ENCODE measurements around the gene CCDC134. TPM values are rescaled to one million over a fixed set of nuclear protein-coding genes. Genes with fewer than 3 reads are reported as not detected.
A peak's percentile ranks its signal among the peaks of the same experiment; 100 is the strongest.

The CCDC134 gene
- total and polyA plus RNA-seq, 9 donors, result 1.3 to 13.3 (median 8.7) TPM

DNA sequence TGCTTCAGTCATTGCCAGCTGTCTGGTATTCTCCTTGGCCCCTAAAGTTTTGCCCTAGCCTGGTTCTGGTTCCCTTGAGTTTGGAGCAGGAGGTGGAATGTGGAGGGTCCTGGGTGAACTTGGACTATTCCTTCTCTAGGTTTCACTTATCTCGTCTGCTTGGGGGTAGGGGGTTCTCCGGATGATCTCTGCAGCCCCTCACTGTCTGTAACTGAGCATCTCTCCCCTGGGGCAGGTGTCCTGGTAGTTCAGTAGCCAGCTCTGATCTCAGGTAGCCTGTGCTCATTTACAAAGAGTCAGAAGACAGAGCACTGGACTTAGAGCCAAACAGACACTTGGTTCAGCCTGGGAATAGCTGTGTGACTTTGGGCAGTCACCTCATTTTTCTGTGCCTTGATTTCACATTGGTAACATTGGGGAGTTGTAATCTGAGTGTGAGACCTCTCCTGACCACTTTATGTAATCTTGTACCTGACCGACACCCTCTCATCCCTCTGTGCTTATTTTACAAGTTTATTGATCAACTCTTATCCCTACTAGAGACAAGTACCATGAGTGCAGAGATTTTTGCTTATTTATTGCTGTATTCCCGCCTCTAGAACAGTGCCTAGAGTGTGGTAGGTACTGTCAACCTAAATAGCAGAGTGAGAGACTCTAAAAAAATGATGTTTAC, 804 bp downstream of the CCDC134 start:
- H3K36me3 ChIP-seq, result no peaks in the 10 kb centered on the region
- H3K4me1 ChIP-seq (ENCODE audit: insufficient read depth), result no peaks in the 10 kb centered on the region
- no peak for DNase-seq
- no peaks in the 10 kb centered on the region for H3K27me3 ChIP-seq
- H3K4me3 ChIP-seq, result peak overlapping the region; percentile 90
- WGBS, 3 donors, result 36 to 43% (median 39%) methylated on average over 4 of the region's 4 CpGs
- TF ChIP-seq, protein P1, sequence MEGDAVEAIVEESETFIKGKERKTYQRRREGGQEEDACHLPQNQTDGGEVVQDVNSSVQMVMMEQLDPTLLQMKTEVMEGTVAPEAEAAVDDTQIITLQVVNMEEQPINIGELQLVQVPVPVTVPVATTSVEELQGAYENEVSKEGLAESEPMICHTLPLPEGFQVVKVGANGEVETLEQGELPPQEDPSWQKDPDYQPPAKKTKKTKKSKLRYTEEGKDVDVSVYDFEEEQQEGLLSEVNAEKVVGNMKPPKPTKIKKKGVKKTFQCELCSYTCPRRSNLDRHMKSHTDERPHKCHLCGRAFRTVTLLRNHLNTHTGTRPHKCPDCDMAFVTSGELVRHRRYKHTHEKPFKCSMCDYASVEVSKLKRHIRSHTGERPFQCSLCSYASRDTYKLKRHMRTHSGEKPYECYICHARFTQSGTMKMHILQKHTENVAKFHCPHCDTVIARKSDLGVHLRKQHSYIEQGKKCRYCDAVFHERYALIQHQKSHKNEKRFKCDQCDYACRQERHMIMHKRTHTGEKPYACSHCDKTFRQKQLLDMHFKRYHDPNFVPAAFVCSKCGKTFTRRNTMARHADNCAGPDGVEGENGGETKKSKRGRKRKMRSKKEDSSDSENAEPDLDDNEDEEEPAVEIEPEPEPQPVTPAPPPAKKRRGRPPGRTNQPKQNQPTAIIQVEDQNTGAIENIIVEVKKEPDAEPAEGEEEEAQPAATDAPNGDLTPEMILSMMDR (IDR thresholded peaks at IDR 0.05), result no peak
- TF ChIP-seq EP300 (IDR thresholded peaks at IDR 0.05) (no peak), POLR2A (IDR thresholded peaks at IDR 0.05) (no peak)
- H3K9me3 ChIP-seq, result no peaks in the 10 kb centered on the region
- intact Hi-C loops (cut with DNase I), result no loop called here
- no peak overlapping the region for H3K27ac ChIP-seq

DNA sequence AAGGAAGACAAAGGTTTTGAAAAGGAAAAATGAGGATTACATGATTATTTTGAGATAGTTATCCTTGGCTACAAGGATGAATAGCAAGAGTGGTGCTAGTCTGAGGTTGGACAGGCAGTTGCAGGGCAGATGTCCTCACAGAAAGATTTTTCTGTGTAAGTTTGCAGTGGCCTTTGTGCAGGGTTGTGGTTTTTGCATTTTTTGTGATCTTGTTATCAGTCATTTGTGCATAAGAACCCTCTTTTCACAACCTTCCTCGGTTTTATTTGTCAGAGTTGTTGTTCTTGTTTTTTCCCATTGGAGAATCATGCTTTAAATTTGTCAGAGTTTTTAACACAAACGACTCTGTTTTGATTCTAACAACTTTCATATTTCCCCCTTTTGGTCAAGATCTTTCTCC, 1.4 kb downstream of the CCDC134 start:
- no peak for DNase-seq
- Histone ChIP-seq H3K27ac (no peak overlapping the region), H3K4me1 (ENCODE audit: insufficient read depth) (no peaks in the 10 kb centered on the region), H3K36me3 (no peaks in the 10 kb centered on the region), H3K27me3 (no peaks in the 10 kb centered on the region), H3K4me3 (no peak overlapping the region), H3K9me3 (no peaks in the 10 kb centered on the region)
- TF ChIP-seq EP300 (IDR thresholded peaks at IDR 0.05) (no peak), POLR2A (IDR thresholded peaks at IDR 0.05) (no peak)
- TF ChIP-seq, protein P1 (IDR thresholded peaks at IDR 0.05), result no peak
- intact Hi-C loops (cut with DNase I), result no loop called here
- WGBS, 3 donors, result 39 to 57% (median 45%) methylated on average over 2 of the region's 2 CpGs

DNA sequence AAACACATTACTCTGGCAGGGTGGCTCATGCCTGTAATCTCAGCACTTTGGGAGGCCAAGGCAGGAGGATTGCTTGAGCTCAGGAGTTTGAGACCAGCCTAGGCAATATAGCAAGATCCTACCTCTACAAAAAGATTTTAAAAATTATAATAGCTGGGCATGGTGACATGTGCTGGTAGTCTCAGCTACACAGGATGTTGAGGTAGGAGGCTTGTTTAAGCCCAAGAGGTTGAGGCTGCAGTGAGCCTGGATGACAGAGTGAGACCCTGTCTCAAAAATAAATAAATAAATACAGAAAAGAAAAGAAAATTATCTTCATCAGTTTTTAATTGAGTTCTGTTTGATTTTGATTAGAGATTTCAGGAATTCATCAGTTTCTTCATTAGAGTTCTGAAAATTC, 5.2 kb downstream of the CCDC134 start:
- Histone ChIP-seq H3K4me1 (ENCODE audit: insufficient read depth) (no peaks in the 10 kb centered on the region), H3K4me3 (no peak overlapping the region), H3K27me3 (no peaks in the 10 kb centered on the region), H3K27ac (no peak overlapping the region), H3K36me3 (no peaks in the 10 kb centered on the region), H3K9me3 (no peaks in the 10 kb centered on the region)
- TF ChIP-seq POLR2A (IDR thresholded peaks at IDR 0.05) (no peak), EP300 (IDR thresholded peaks at IDR 0.05) (no peak)
- TF ChIP-seq, protein P1 (IDR thresholded peaks at IDR 0.05), result no peak
- intact Hi-C loops (cut with DNase I), result no loop called here
- DNase-seq, result no peak

DNA sequence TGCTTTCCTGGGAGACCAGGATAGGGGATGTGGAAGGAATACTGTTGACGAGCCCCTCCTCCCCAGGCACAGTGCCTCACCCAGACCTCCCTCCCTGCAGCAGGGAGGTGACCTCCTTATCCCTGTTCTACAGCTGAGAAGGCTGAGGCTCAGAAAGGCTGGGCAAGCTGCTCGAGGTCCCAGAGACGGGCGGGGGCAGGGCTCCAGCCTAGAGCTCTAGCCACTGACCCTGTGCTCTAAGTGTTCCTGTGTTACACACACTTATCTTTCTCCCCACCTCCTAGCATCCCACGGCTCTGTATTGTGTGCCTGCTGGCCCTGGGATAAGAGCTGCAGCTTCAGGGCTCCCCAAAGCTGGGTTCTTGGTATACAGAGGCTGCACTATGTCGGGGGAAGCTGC, 7.9 kb downstream of the CCDC134 start:
- H3K9me3 ChIP-seq, result no peaks in the 10 kb centered on the region
- DNase-seq, result no peak
- no peaks in the 10 kb centered on the region for H3K27me3 ChIP-seq
- intact Hi-C loops (cut with DNase I), result no loop called here
- 72 to 77% (median 75%) methylated on average over 6 of the region's 6 CpGs for WGBS, 3 donors
- H3K36me3 ChIP-seq, result no peaks in the 10 kb centered on the region
- no peak overlapping the region for H3K27ac ChIP-seq
- no peak for TF ChIP-seq EP300 (IDR thresholded peaks at IDR 0.05)
- TF ChIP-seq, protein P1 (IDR thresholded peaks at IDR 0.05), result no peak
- TF ChIP-seq POLR2A (IDR thresholded peaks at IDR 0.05), result no peak
- no peaks in the 10 kb centered on the region for H3K4me1 ChIP-seq (ENCODE audit: insufficient read depth)
- no peak overlapping the region for H3K4me3 ChIP-seq

All from ovary (tissue), 9 donors.